ENCODE data around the gene NMU.

GRCh38 chr4:55568905-55569504, 67.1 kb downstream of the NMU start:
- TF ChIP-seq, protein P1, sequence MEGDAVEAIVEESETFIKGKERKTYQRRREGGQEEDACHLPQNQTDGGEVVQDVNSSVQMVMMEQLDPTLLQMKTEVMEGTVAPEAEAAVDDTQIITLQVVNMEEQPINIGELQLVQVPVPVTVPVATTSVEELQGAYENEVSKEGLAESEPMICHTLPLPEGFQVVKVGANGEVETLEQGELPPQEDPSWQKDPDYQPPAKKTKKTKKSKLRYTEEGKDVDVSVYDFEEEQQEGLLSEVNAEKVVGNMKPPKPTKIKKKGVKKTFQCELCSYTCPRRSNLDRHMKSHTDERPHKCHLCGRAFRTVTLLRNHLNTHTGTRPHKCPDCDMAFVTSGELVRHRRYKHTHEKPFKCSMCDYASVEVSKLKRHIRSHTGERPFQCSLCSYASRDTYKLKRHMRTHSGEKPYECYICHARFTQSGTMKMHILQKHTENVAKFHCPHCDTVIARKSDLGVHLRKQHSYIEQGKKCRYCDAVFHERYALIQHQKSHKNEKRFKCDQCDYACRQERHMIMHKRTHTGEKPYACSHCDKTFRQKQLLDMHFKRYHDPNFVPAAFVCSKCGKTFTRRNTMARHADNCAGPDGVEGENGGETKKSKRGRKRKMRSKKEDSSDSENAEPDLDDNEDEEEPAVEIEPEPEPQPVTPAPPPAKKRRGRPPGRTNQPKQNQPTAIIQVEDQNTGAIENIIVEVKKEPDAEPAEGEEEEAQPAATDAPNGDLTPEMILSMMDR (IDR thresholded peaks at IDR 0.05; ENCODE audit: borderline replicate concordance, extremely low read depth, low read length, poor library complexity, severe bottlenecking): no peak
- TF ChIP-seq EZH2 (IDR thresholded peaks at IDR 0.05; ENCODE audit: borderline replicate concordance, low read depth, low read length, severe bottlenecking): no peak
